Measurements from ENCODE around the gene SPATA2. TPM values are rescaled to one million over a fixed set of nuclear protein-coding genes. Genes with fewer than 3 reads are reported as not detected.

SPATA2 gene
- total RNA-seq, 1 experiment from 2014 or later, result 16.0 TPM

GRCh38 chr20:49894073-49894470 is 21.3 kb downstream of the SPATA2 start:
- no peak overlapping the region for H3K27ac Mint-ChIP-seq (ENCODE audit: unreplicated experiment)
- H3K4me1 Mint-ChIP-seq (ENCODE audit: low read depth, unreplicated experiment), result peaks cover 12% of the 10 kb centered on the region
- BruUV-seq (replicated peaks), result no TSS peak
- peaks cover 15% of the 10 kb centered on the region for H3K36me3 Mint-ChIP-seq (ENCODE audit: insufficient read depth, unreplicated experiment)
- no peak for TF ChIP-seq CTCF (IDR thresholded peaks at IDR 0.05; ENCODE audit: unreplicated experiment)
- no peaks in the 10 kb centered on the region for H3K9me3 Mint-ChIP-seq (ENCODE audit: low read depth, unreplicated experiment)
- no peak overlapping the region for H3K4me3 Mint-ChIP-seq (ENCODE audit: low read depth, unreplicated experiment)
- intact Hi-C loops (cut with micrococcal nuclease; ENCODE audit: unreplicated experiment), result no loop called here
- CTCF ChIA-PET, result no interaction called here
- DNase-seq, result no peak
- no peaks in the 10 kb centered on the region for H3K27me3 Mint-ChIP-seq (ENCODE audit: unreplicated experiment)

DNA sequence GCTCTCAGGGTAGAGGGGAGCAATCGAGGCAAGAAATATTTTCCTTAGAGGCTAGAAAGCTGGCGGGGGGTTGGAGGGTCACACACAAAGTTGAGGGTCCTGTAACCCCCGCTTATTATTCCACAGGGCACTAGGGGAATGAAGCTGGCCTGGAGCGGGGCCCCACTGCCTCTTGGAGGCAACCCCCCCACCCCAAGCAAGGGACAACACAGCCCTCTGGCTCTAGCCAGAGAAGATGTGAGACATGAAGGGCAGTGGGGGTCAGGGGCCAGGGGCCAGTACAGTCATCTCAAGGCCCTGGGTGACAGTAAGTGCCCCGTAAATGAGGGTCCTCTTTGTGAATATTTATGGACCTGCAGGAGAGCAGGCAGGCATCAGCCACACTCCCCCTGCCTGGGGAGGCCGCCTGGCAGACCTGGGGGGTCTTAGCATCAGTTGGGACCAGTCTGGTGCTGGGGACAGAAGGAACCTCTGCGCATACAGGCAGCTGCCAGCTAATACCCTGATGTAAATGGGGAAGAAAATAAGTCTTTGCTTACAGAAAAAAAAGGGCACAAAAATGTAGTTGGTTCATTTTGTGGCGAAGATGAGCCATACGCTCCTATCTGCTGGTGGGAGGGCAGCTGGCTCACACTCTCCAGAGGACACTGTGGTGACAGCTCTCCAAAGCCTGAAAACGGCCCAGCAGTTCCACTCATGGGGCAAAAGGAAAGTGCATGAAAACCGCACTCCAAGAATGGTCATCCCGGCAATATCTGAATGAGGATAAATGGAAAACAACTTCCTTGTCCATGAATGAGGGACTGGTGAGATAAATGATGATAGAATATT is 21.9 kb downstream of the SPATA2 start:
- H3K4me1 Mint-ChIP-seq (ENCODE audit: low read depth, unreplicated experiment), result peaks cover 18% of the 10 kb centered on the region
- H3K9me3 Mint-ChIP-seq (ENCODE audit: low read depth, unreplicated experiment), result no peaks in the 10 kb centered on the region
- peaks cover 21% of the 10 kb centered on the region for H3K36me3 Mint-ChIP-seq (ENCODE audit: insufficient read depth, unreplicated experiment)
- no TSS peak for BruUV-seq (replicated peaks)
- H3K27ac Mint-ChIP-seq (ENCODE audit: unreplicated experiment), result no peak overlapping the region
- TF ChIP-seq CTCF (IDR thresholded peaks at IDR 0.05; ENCODE audit: unreplicated experiment), result no peak
- no peak overlapping the region for H3K4me3 Mint-ChIP-seq (ENCODE audit: low read depth, unreplicated experiment)
- CTCF ChIA-PET, result interaction anchor here (0.7 kb wide), 1 partner anchor 277 kb away, joined by 4 read pairs; no protein-coding TSS in a partner anchor
- H3K27me3 Mint-ChIP-seq (ENCODE audit: unreplicated experiment), result no peaks in the 10 kb centered on the region
- no peak for DNase-seq
- intact Hi-C loops (cut with micrococcal nuclease; ENCODE audit: unreplicated experiment), result no loop called here

- peaks cover 27% of the 10 kb centered on the region for H3K36me3 Mint-ChIP-seq (ENCODE audit: insufficient read depth, unreplicated experiment)
- CTCF ChIA-PET, result interaction anchor here (0.7 kb wide), 1 partner anchor 276 kb away, joined by 4 read pairs; no protein-coding TSS in a partner anchor
- TF ChIP-seq CTCF (IDR thresholded peaks at IDR 0.05; ENCODE audit: unreplicated experiment), result no peak
- H3K27ac Mint-ChIP-seq (ENCODE audit: unreplicated experiment), result no peak overlapping the region
- H3K4me1 Mint-ChIP-seq (ENCODE audit: low read depth, unreplicated experiment), result peaks cover 25% of the 10 kb centered on the region
- no peak overlapping the region for H3K4me3 Mint-ChIP-seq (ENCODE audit: low read depth, unreplicated experiment)
- intact Hi-C loops (cut with micrococcal nuclease; ENCODE audit: unreplicated experiment), result no loop called here
- no peaks in the 10 kb centered on the region for H3K9me3 Mint-ChIP-seq (ENCODE audit: low read depth, unreplicated experiment)
- no peaks in the 10 kb centered on the region for H3K27me3 Mint-ChIP-seq (ENCODE audit: unreplicated experiment)
- no TSS peak for BruUV-seq (replicated peaks)
- DNase-seq, result no peak
Observed at GRCh38 chr20:49892817-49893216, 22.5 kb downstream of the SPATA2 start.

GRCh38 chr20:49892260-49892659 is 23.1 kb downstream of the SPATA2 start:
- no peak for TF ChIP-seq CTCF (IDR thresholded peaks at IDR 0.05; ENCODE audit: unreplicated experiment)
- peaks cover 30% of the 10 kb centered on the region for H3K4me1 Mint-ChIP-seq (ENCODE audit: low read depth, unreplicated experiment)
- intact Hi-C loops (cut with micrococcal nuclease; ENCODE audit: unreplicated experiment), result no loop called here
- no peak overlapping the region for H3K27ac Mint-ChIP-seq (ENCODE audit: unreplicated experiment)
- H3K36me3 Mint-ChIP-seq (ENCODE audit: insufficient read depth, unreplicated experiment), result peaks cover 32% of the 10 kb centered on the region
- no peaks in the 10 kb centered on the region for H3K9me3 Mint-ChIP-seq (ENCODE audit: low read depth, unreplicated experiment)
- H3K27me3 Mint-ChIP-seq (ENCODE audit: unreplicated experiment), result no peaks in the 10 kb centered on the region
- no peak overlapping the region for H3K4me3 Mint-ChIP-seq (ENCODE audit: low read depth, unreplicated experiment)
- CTCF ChIA-PET, result interaction anchor here (0.5 to 1.0 kb wide), 2 partner anchors 15 to 870 kb away, joined by 3 to 6 read pairs; no protein-coding TSS in a partner anchor
- no TSS peak for BruUV-seq (replicated peaks)
- DNase-seq, result no peak
